ENCODE results near the gene FOXP3. TPM values are rescaled to one million over a fixed set of nuclear protein-coding genes. Genes with fewer than 3 reads are reported as not detected.
"Not testable (repeated sequence)": the region's sequence is repeated elsewhere in the genome, so short reads cannot be mapped to it uniquely, and the experiment has no call there.

Gene FOXP3
- total RNA-seq, 1 experiment from 2014 or later: 0.68 TPM

DNA sequence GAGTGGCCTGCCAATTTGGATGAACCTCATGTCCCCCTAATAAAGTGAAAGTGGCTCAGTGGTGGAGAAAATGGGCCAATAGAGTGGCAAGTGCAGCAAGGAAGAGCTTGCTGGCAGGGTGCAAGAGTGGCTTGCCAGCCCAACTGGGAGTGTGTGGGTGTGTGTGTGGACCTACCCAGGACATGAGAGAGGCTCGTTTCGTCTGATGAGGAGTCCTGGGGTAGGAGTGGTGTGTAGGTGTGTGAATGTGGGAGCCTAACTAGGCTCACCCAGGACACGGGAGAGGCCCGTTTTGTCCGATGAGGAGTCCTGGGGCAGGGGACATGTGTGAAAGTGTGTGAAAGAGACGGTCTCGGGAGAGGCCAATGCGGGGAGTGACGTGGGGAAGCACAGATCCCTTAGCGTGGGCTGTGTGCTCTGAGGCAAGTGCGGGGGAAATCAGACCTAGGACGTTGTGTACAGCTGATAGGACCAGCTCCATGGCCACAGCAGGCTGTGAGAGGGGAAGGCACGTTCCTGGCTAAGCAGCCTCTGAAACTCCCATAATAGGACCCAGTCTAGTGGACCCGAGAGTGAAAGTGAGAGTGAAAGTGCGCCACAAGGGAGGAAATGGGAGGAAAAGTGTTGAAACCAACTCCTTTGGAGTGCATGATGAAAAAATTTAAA, 44.2 kb upstream of the FOXP3 start:
- no peak overlapping the region for H2BK12ac ChIP-seq (ENCODE audit: insufficient read length, low read depth, low read length)
- H3K9me3 ChIP-seq (ENCODE audit: control insufficient read depth, low read depth, low read length): peaks cover 31% of the 10 kb centered on the region
- peaks cover 38 to 46% of the 10 kb centered on the region in 2 experiments for H3K4me1 Mint-ChIP-seq
- peak overlapping the region; percentile 95 to 97 (median 96) for H3K27ac Mint-ChIP-seq
- H2AK5ac ChIP-seq (ENCODE audit: insufficient read length, low read length): no peak overlapping the region
- H4K91ac ChIP-seq (ENCODE audit: insufficient read length, low read depth, low read length): peak overlapping the region; percentile 1
- peak overlapping the region; percentile 31 for H4K5ac ChIP-seq (ENCODE audit: insufficient read length, low read depth, low read length)
- no peak for DNase-seq
- H3K27ac ChIP-seq (ENCODE audit: insufficient read length, low read depth, low read length): peak overlapping the region; percentile 59
- no peak overlapping the region for H4K8ac ChIP-seq (replicated peaks; ENCODE audit: insufficient read length, low read depth, low read length)
- no peak overlapping the region for H3K23ac ChIP-seq (ENCODE audit: insufficient read length, low read depth, low read length)
- peak overlapping the region; percentile 72 for H3K18ac ChIP-seq (ENCODE audit: insufficient read length, low read depth, low read length)
- no peak overlapping the region for H3K56ac ChIP-seq (ENCODE audit: insufficient read length, low read depth, low read length)
- peaks cover 6% of the 10 kb centered on the region for H3K27me3 Mint-ChIP-seq (ENCODE audit: low read depth)
- H2BK120ac ChIP-seq (ENCODE audit: low read depth, low read length, poor library complexity, severe bottlenecking): no peak overlapping the region
- no peaks in the 10 kb centered on the region for H3K23me2 ChIP-seq (ENCODE audit: insufficient read length, low read depth, low read length, poor library complexity, severe bottlenecking)
- WGBS (ENCODE audit: extremely low coverage, insufficient read length, low lambda C conversion rate): no CpG with 5 or more reads among the region's 15 CpGs
- no peak overlapping the region for H2AFZ ChIP-seq (ENCODE audit: low read length)
- no peaks in the 10 kb centered on the region for H3K79me1 ChIP-seq (ENCODE audit: insufficient read depth, low read depth, low read length, poor library complexity, severe bottlenecking)
- H3T11ph ChIP-seq (ENCODE audit: low read length): no peak overlapping the region
- H3K36me3 Mint-ChIP-seq (ENCODE audit: insufficient read depth in 1 of 3, low read depth in 3 of 3): peaks cover 4 to 12% (median 5%) of the 10 kb centered on the region in 3 experiments; a peak in 4 of 7 replicates
- peak overlapping the region; percentile 43 to 71 for H3K4me3 Mint-ChIP-seq
- H2BK5ac ChIP-seq (ENCODE audit: insufficient read length, low read length): no peak overlapping the region
- H3K14ac ChIP-seq (ENCODE audit: insufficient read depth, low read length): peak overlapping the region; percentile 38
- no peak overlapping the region; the same call in 1 of the 2 replicates for H3K4ac ChIP-seq (ENCODE audit: low read depth, low read length)
- TF ChIP-seq, protein P1, sequence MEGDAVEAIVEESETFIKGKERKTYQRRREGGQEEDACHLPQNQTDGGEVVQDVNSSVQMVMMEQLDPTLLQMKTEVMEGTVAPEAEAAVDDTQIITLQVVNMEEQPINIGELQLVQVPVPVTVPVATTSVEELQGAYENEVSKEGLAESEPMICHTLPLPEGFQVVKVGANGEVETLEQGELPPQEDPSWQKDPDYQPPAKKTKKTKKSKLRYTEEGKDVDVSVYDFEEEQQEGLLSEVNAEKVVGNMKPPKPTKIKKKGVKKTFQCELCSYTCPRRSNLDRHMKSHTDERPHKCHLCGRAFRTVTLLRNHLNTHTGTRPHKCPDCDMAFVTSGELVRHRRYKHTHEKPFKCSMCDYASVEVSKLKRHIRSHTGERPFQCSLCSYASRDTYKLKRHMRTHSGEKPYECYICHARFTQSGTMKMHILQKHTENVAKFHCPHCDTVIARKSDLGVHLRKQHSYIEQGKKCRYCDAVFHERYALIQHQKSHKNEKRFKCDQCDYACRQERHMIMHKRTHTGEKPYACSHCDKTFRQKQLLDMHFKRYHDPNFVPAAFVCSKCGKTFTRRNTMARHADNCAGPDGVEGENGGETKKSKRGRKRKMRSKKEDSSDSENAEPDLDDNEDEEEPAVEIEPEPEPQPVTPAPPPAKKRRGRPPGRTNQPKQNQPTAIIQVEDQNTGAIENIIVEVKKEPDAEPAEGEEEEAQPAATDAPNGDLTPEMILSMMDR (conservative IDR thresholded peaks at IDR 0.05): no peak
- H4K20me1 ChIP-seq (ENCODE audit: control insufficient read depth, insufficient read depth, insufficient read length): no peaks in the 10 kb centered on the region
- no peak overlapping the region for H2BK15ac ChIP-seq (ENCODE audit: low read depth, low read length)
- no peaks in the 10 kb centered on the region for H3K79me2 ChIP-seq (ENCODE audit: insufficient read depth, low read length)
- no peaks in the 10 kb centered on the region for H3K27me3 ChIP-seq (ENCODE audit: insufficient read depth, low read length)
- H2BK20ac ChIP-seq (ENCODE audit: low read depth, low read length, poor library complexity, severe bottlenecking): no peak overlapping the region
- peaks cover 60 to 67% of the 10 kb centered on the region in 2 experiments for H3K9me3 Mint-ChIP-seq
- peak overlapping the region; percentile 53 for H3K4me2 ChIP-seq (ENCODE audit: insufficient read depth, insufficient read length, low read length)
- H3K4me1 ChIP-seq (ENCODE audit: insufficient read depth, low read length): peaks cover 4% of the 10 kb centered on the region; the same call in 1 of the 2 replicates
- H3K9ac ChIP-seq (ENCODE audit: extremely low read depth, insufficient read length, low read length): no peak overlapping the region

DNA sequence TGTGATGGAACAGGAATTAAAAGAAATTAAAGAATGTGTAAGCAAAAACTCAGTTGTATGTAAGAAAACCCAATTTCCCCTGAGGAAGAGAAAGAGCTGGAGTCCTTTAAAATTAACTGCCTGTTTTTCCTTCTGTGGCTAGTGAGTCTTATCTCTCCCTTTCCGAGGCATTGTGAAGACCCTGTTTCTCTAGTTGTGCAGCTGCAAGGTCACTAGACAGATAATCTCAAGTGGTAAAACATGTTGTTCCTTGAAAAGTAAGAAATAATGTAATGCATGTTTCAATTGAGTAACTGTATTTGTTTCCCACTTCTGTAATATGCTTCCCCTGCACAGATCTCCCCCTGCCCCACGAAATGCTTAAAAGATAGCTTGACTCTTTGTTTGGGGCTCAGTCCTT, 43.3 kb upstream of the FOXP3 start:
- not testable (repeated sequence) for H3K23ac ChIP-seq (ENCODE audit: insufficient read length, low read depth, low read length); H2BK12ac ChIP-seq (ENCODE audit: insufficient read length, low read depth, low read length); H4K8ac ChIP-seq (replicated peaks; ENCODE audit: insufficient read length, low read depth, low read length); H2AFZ ChIP-seq (ENCODE audit: low read length); H3K4ac ChIP-seq (ENCODE audit: low read depth, low read length); H2AK5ac ChIP-seq (ENCODE audit: insufficient read length, low read length); H3K79me1 ChIP-seq (ENCODE audit: insufficient read depth, low read depth, low read length, poor library complexity, severe bottlenecking); H3K27me3 ChIP-seq (ENCODE audit: insufficient read depth, low read length); H2BK5ac ChIP-seq (ENCODE audit: insufficient read length, low read length); H3K79me2 ChIP-seq (ENCODE audit: insufficient read depth, low read length); H3K9ac ChIP-seq (ENCODE audit: extremely low read depth, insufficient read length, low read length); H4K5ac ChIP-seq (ENCODE audit: insufficient read length, low read depth, low read length); H2BK20ac ChIP-seq (ENCODE audit: low read depth, low read length, poor library complexity, severe bottlenecking); H3K4me3 Mint-ChIP-seq; H3K56ac ChIP-seq (ENCODE audit: insufficient read length, low read depth, low read length); H2BK120ac ChIP-seq (ENCODE audit: low read depth, low read length, poor library complexity, severe bottlenecking); H4K91ac ChIP-seq (ENCODE audit: insufficient read length, low read depth, low read length); H3K27ac ChIP-seq (ENCODE audit: insufficient read length, low read depth, low read length); H3K14ac ChIP-seq (ENCODE audit: insufficient read depth, low read length); H3K27ac Mint-ChIP-seq; H3K27me3 Mint-ChIP-seq (ENCODE audit: low read depth); H3K4me2 ChIP-seq (ENCODE audit: insufficient read depth, insufficient read length, low read length); H3K18ac ChIP-seq (ENCODE audit: insufficient read length, low read depth, low read length); H2BK15ac ChIP-seq (ENCODE audit: low read depth, low read length); DNase-seq; H4K20me1 ChIP-seq (ENCODE audit: control insufficient read depth, insufficient read depth, insufficient read length); H3K4me1 ChIP-seq (ENCODE audit: insufficient read depth, low read length); H3K23me2 ChIP-seq (ENCODE audit: insufficient read length, low read depth, low read length, poor library complexity, severe bottlenecking); H3T11ph ChIP-seq (ENCODE audit: low read length)
- Mint-ChIP-seq H3K4me1 (peaks cover 38 to 46% of the 10 kb centered on the region in 2 experiments), H3K36me3 (ENCODE audit: insufficient read depth in 1 of 3, low read depth in 3 of 3) (peaks cover 5 to 15% (median 6%) of the 10 kb centered on the region in 3 experiments; a peak in 4 of 7 replicates), H3K9me3 (peaks cover 62 to 68% of the 10 kb centered on the region in 2 experiments)
- H3K9me3 ChIP-seq (ENCODE audit: control insufficient read depth, low read depth, low read length): peaks cover 37% of the 10 kb centered on the region
- no CpG with 5 or more reads among the region's 2 CpGs for WGBS (ENCODE audit: extremely low coverage, insufficient read length, low lambda C conversion rate)
